K562 (cell line): ENCODE data around the gene SLC25A15.

Source experiments
- EP300 ChIP-seq: IDR thresholded peaks from 2 replicates; pipeline ENCODE4 v1.6.1; 2012; ENCODE audit warnings: low read length, improper control_type of control experiment
- TF ChIP-seq, protein P1 (sequence below): sonication (generic); formaldehyde crosslinking; IDR thresholded peaks from 2 replicates; pipeline ENCODE4 v1.8.1; 2023; ENCODE audit warnings: mild to moderate bottlenecking, missing genetic modification reagents

DNA sequence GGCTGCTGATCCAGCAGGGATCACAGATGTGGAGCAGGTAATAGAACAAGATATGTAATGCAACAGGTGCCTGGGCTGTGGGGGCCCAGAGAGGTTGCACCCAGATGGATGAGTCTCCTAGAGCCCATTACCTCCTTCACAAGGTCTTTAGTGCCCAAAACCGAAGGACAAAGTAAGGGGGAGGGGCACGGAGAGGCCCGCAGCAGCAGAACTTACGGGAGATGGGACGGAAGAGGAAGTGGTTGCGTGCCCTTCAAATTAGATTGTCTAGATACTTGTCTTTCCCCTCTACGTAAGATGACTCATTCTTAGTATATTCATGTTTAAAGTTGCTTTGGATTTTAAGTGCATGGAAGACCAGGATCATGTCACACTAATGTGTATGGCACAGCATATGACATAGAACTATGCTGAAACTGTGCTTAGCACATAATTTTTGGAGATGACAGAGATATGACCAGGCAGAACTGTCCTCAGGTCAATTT lies 12.7 kb upstream of the SLC25A15 start:
- TF ChIP-seq, protein P1, sequence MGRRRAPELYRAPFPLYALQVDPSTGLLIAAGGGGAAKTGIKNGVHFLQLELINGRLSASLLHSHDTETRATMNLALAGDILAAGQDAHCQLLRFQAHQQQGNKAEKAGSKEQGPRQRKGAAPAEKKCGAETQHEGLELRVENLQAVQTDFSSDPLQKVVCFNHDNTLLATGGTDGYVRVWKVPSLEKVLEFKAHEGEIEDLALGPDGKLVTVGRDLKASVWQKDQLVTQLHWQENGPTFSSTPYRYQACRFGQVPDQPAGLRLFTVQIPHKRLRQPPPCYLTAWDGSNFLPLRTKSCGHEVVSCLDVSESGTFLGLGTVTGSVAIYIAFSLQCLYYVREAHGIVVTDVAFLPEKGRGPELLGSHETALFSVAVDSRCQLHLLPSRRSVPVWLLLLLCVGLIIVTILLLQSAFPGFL (CRISPR knock-in tag): no peak
- TF ChIP-seq EP300: no peak
